HFFc6 (cell line): ENCODE results near the gene UNC93B1. TPM values are rescaled to one million over a fixed set of nuclear protein-coding genes. Genes with fewer than 3 reads are reported as not detected.
A peak's percentile ranks its signal among the peaks of the same experiment; 100 is the strongest.

Experiments
- DNase-seq: peaks from one replicate; pipeline ENCODE4 v3.0.0-alpha.2; 2018
- H3K27ac Mint-ChIP-seq: 2 replicates; pipeline ENCODE4 v1.8.0; 2020; ENCODE audit warnings: mild to moderate bottlenecking, mixed read lengths
- H3K27me3 Mint-ChIP-seq: 2 replicates; pipeline ENCODE4 v1.8.0; 2021; ENCODE audit warnings: mild to moderate bottlenecking, moderate library complexity, mixed read lengths; ENCODE audit not compliant: insufficient read depth
- H3K36me3 Mint-ChIP-seq: 2 replicates; pipeline ENCODE4 v1.8.0; 2021; ENCODE audit warnings: low read depth, mixed read lengths
- H3K4me1 Mint-ChIP-seq: 2 replicates; pipeline ENCODE4 v1.8.0; 2020; ENCODE audit warnings: low read depth, mixed read lengths
- H3K4me3 Mint-ChIP-seq: 2 replicates; pipeline ENCODE4 v1.8.0; 2020; ENCODE audit warnings: mild to moderate bottlenecking, moderate library complexity, mixed read lengths
- H3K9me3 Mint-ChIP-seq: 2 replicates; pipeline ENCODE4 v1.8.0; 2020; ENCODE audit warnings: mild to moderate bottlenecking, mixed read lengths
- total RNA-seq, 6 experiments: library from RNA; stranded (reverse); fragmentation: NEBNext Ultra II Directional; extraction: Animal tissue kit (Norgen Biotek cat#: 25700); gene quantifications; 2 replicates in 1 of 6; 3 replicates in 5 of 6; pipeline ENCODE4 v1.2.3, GENCODE V29; 2021
- TF ChIP-seq, protein P1 (sequence below): fragments of 200-600 bp; sonication (generic); IDR thresholded peaks from 2 replicates; pipeline ENCODE4 v1.5.0; 2021; ENCODE audit warnings: antibody characterized with exemption, mild to moderate bottlenecking

UNC93B1 gene
- total RNA-seq, 6 experiments from 2014 or later: 17.2 to 23.0 (median 19.9) TPM

DNA sequence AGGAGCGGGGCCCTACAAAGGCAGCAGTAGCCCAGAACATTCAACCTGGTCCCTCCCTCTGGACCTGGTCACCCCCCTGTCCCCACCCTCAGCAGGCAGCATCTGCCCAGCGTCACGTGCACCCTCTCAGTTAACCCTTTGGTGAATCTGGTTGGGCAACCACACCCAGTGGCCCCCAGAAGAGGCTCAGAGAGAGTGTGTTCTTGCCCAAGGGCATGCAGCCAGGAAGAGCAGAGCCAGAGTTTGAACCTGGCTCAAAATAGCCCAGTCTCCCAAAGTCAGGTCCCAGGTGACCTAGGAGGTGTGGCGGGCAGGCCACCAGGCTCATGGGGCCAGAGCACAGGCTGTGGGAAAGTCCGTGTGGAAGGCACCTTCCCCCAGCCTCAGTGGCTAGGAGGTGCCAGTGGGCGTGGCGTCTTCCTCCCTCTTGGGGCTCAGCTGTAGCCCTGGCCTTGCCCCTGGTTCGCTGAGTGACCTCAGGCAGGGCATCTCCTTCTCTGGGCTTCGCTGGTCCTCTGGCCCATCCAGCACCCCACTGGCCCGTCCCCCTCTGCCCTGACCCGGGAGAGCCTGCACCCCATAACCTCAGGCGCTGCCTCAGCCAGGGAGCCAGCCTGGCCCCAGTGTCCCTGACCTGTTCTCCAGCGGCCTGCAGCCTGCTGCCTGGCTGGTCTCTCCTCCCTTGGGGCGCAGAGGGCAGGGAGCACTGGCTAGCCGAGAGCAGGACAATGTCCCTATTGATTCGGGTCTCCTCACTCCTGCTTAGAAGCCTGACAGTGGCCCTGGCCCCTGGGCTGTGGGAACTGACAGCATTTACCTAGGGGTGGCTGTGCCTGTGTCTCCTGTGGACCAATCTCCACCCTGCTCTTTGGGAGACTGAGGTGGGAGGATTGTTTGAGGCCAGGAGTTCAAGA is 13.3 kb upstream of the UNC93B1 start:
- Mint-ChIP-seq H3K9me3 (no peaks in the 10 kb centered on the region), H3K4me1 (peaks cover 56% of the 10 kb centered on the region), H3K4me3 (no peak overlapping the region), H3K27ac (peak overlapping the region; percentile 58), H3K27me3 (peaks cover 24% of the 10 kb centered on the region), H3K36me3 (peaks cover 5% of the 10 kb centered on the region)
- no peak for DNase-seq
- TF ChIP-seq, protein P1, sequence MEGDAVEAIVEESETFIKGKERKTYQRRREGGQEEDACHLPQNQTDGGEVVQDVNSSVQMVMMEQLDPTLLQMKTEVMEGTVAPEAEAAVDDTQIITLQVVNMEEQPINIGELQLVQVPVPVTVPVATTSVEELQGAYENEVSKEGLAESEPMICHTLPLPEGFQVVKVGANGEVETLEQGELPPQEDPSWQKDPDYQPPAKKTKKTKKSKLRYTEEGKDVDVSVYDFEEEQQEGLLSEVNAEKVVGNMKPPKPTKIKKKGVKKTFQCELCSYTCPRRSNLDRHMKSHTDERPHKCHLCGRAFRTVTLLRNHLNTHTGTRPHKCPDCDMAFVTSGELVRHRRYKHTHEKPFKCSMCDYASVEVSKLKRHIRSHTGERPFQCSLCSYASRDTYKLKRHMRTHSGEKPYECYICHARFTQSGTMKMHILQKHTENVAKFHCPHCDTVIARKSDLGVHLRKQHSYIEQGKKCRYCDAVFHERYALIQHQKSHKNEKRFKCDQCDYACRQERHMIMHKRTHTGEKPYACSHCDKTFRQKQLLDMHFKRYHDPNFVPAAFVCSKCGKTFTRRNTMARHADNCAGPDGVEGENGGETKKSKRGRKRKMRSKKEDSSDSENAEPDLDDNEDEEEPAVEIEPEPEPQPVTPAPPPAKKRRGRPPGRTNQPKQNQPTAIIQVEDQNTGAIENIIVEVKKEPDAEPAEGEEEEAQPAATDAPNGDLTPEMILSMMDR: no peak

- Mint-ChIP-seq H3K36me3 (peaks cover 5% of the 10 kb centered on the region), H3K27ac (peak overlapping the region; percentile 58), H3K27me3 (peaks cover 24% of the 10 kb centered on the region), H3K9me3 (no peaks in the 10 kb centered on the region), H3K4me1 (peaks cover 64% of the 10 kb centered on the region), H3K4me3 (no peak overlapping the region)
- TF ChIP-seq, protein P1: no peak
- no peak for DNase-seq
Measured at GRCh38 chr11:68016161-68016903, 12.4 kb upstream of the UNC93B1 start.

DNA sequence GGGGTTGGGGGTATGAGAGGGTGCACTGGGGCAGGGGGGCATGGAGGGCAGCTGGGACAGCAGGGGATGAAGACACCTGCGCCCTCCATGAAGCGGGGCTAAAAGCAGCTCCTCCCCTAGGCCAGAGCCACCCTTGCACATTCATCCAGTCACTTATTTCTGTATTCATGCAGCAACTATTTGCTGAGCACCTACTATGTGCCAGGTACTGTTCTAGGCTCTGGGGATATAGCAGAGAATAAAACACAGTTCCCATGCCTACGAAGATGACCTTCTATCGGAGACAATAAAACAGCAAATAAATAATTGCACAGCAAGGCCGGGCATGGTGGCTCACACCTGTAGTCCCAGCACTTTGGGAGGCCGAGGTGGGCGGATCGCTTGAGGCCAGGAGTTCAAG is 11.6 kb upstream of the UNC93B1 start:
- H3K4me1 Mint-ChIP-seq: peaks cover 68% of the 10 kb centered on the region
- peaks cover 20% of the 10 kb centered on the region for H3K27me3 Mint-ChIP-seq
- H3K36me3 Mint-ChIP-seq: peaks cover 5% of the 10 kb centered on the region
- H3K9me3 Mint-ChIP-seq: no peaks in the 10 kb centered on the region
- H3K4me3 Mint-ChIP-seq: no peak overlapping the region
- TF ChIP-seq, protein P1: no peak
- H3K27ac Mint-ChIP-seq: no peak overlapping the region
- DNase-seq: no peak

GRCh38 chr11:68014947-68015447 is 11.1 kb upstream of the UNC93B1 start:
- H3K4me3 Mint-ChIP-seq: peak overlapping the region; percentile 78; the same call in 1 of the 2 replicates
- DNase-seq: no peak
- H3K27ac Mint-ChIP-seq: peak overlapping the region; percentile 97
- peaks cover 20% of the 10 kb centered on the region for H3K27me3 Mint-ChIP-seq
- H3K9me3 Mint-ChIP-seq: no peaks in the 10 kb centered on the region
- TF ChIP-seq, protein P1: no peak
- H3K36me3 Mint-ChIP-seq: peaks cover 5% of the 10 kb centered on the region
- peaks cover 68% of the 10 kb centered on the region for H3K4me1 Mint-ChIP-seq

- Mint-ChIP-seq H3K36me3 (peaks cover 5% of the 10 kb centered on the region), H3K27ac (peak overlapping the region; percentile 97), H3K4me1 (peaks cover 71% of the 10 kb centered on the region), H3K4me3 (peak overlapping the region; percentile 78), H3K9me3 (no peaks in the 10 kb centered on the region), H3K27me3 (peaks cover 16% of the 10 kb centered on the region)
- TF ChIP-seq, protein P1: no peak
- peak; percentile 53 for DNase-seq
Measured at GRCh38 chr11:68014157-68014946, 10.5 kb upstream of the UNC93B1 start.
